Measurements from ENCODE around the gene RGS9.
"Not testable (repeated sequence)": the region's sequence is repeated elsewhere in the genome, so short reads cannot be mapped to it uniquely, and the experiment has no call there.

RGS9 gene

GRCh38 chr17:65193305-65193704 lies 56.1 kb downstream of the RGS9 start:
- Mint-ChIP-seq H3K4me1 (ENCODE audit: low read depth) (peaks cover 8% of the 10 kb centered on the region), H3K27ac (no peak overlapping the region), H3K4me3 (no peak overlapping the region), H3K27me3 (ENCODE audit: low read depth) (no peaks in the 10 kb centered on the region), H3K36me3 (ENCODE audit: low read depth) (no peaks in the 10 kb centered on the region), H3K9me3 (no peaks in the 10 kb centered on the region)

DNA sequence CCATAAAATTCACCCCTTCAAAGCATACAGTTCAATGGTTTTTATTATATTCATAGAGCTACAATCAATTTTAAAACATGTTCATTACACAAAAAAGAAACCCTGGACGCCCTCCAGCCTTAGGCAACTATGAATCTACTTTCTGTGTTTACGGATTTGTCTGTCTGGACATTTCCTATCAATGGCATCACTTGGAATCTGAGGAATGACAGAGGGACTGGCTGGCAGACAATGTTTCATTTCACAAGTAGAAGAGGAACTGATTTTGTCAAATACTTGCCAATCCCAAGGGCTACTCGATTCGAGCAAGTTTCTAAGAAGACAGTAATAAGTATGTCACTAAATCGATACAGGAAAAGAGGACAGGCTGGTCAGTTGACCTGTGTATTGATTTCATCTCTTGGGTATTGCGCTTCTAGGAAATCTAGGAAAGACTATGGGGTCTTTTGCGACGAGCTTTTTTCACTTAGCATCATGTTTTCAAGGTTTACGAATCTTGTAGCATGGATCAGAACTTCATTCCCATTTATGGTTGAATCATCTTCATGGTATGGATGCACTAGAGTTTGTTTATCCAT lies 56.6 kb downstream of the RGS9 start:
- peaks cover 13% of the 10 kb centered on the region for H3K4me1 Mint-ChIP-seq (ENCODE audit: low read depth)
- no peaks in the 10 kb centered on the region for H3K27me3 Mint-ChIP-seq (ENCODE audit: low read depth)
- no peaks in the 10 kb centered on the region for H3K9me3 Mint-ChIP-seq
- no peak overlapping the region for H3K27ac Mint-ChIP-seq
- H3K4me3 Mint-ChIP-seq: no peak overlapping the region
- no peaks in the 10 kb centered on the region for H3K36me3 Mint-ChIP-seq (ENCODE audit: low read depth)

DNA sequence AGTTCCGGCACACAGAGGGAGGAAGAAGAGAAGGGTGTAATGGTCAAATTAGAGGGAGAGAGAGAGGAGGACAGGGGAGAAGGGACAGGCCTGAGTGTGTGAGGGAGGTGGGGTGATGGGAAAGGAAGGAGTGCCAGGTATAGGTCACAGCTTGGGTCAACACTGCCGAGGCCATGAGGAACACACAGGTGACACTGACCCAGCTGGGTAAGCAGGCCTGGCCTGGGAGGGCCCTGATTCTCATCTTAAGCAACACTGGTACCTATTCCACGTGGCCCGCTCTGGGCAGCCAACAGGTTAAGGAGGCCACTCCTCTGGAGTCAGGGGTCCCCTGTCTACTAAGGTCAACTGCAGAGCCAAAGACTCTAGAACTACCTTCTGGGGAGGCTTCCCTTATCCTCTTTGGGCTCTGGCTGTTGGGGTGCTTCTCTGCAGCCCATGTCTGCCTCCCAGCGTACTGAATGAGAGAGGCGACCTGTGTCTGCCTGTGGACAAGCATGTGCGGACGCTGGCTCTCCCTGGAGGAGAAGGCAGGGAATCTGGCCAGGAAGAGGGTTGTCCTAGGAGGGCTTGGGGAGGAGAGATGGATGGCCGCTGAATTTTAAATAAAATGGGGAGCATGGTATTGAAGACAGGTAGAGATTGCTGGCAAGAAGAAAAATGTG lies 57.6 kb downstream of the RGS9 start:
- H3K36me3 Mint-ChIP-seq (ENCODE audit: low read depth): no peaks in the 10 kb centered on the region
- peaks cover 14% of the 10 kb centered on the region for H3K4me1 Mint-ChIP-seq (ENCODE audit: low read depth)
- H3K4me3 Mint-ChIP-seq: no peak overlapping the region

GRCh38 chr17:65195716-65196115 lies 58.5 kb downstream of the RGS9 start:
- H3K9me3 Mint-ChIP-seq: no peaks in the 10 kb centered on the region
- H3K36me3 Mint-ChIP-seq (ENCODE audit: low read depth): no peaks in the 10 kb centered on the region
- peaks cover 1% of the 10 kb centered on the region for H3K27me3 Mint-ChIP-seq (ENCODE audit: low read depth)
- H3K4me3 Mint-ChIP-seq: no peak overlapping the region
- peaks cover 14% of the 10 kb centered on the region for H3K4me1 Mint-ChIP-seq (ENCODE audit: low read depth)
- no peak overlapping the region for H3K27ac Mint-ChIP-seq

More for the DNA sequence above, 57.6 kb downstream of the RGS9 start:
- Mint-ChIP-seq H3K27me3 (ENCODE audit: low read depth) (no peaks in the 10 kb centered on the region), H3K27ac (no peak overlapping the region), H3K9me3 (no peaks in the 10 kb centered on the region)

- Mint-ChIP-seq H3K27ac (no peak overlapping the region), H3K27me3 (ENCODE audit: low read depth) (peaks cover 10% of the 10 kb centered on the region), H3K9me3 (no peaks in the 10 kb centered on the region), H3K4me3 (no peak overlapping the region), H3K36me3 (ENCODE audit: low read depth) (no peaks in the 10 kb centered on the region), H3K4me1 (ENCODE audit: low read depth) (peaks cover 14% of the 10 kb centered on the region)
Measured at GRCh38 chr17:65196617-65197016, 59.4 kb downstream of the RGS9 start.

GRCh38 chr17:65197201-65197600 lies 60.0 kb downstream of the RGS9 start:
- Mint-ChIP-seq H3K4me1 (ENCODE audit: low read depth) (peaks cover 8% of the 10 kb centered on the region), H3K4me3 (no peak overlapping the region), H3K36me3 (ENCODE audit: low read depth) (no peaks in the 10 kb centered on the region), H3K27ac (no peak overlapping the region), H3K27me3 (ENCODE audit: low read depth) (peaks cover 11% of the 10 kb centered on the region), H3K9me3 (no peaks in the 10 kb centered on the region)

GRCh38 chr17:65198653-65199382 lies 61.6 kb downstream of the RGS9 start:
- no peak overlapping the region for H3K27ac Mint-ChIP-seq
- H3K36me3 Mint-ChIP-seq (ENCODE audit: low read depth): no peaks in the 10 kb centered on the region
- no peak overlapping the region for H3K4me3 Mint-ChIP-seq
- H3K9me3 Mint-ChIP-seq: no peaks in the 10 kb centered on the region
- H3K4me1 Mint-ChIP-seq (ENCODE audit: low read depth): peaks cover 6% of the 10 kb centered on the region
- peaks cover 11% of the 10 kb centered on the region for H3K27me3 Mint-ChIP-seq (ENCODE audit: low read depth)

- no peak overlapping the region for H3K27ac Mint-ChIP-seq
- no peaks in the 10 kb centered on the region for H3K9me3 Mint-ChIP-seq
- H3K4me1 Mint-ChIP-seq (ENCODE audit: low read depth): peaks cover 5% of the 10 kb centered on the region
- no peaks in the 10 kb centered on the region for H3K36me3 Mint-ChIP-seq (ENCODE audit: low read depth)
- H3K27me3 Mint-ChIP-seq (ENCODE audit: low read depth): peaks cover 11% of the 10 kb centered on the region
- H3K4me3 Mint-ChIP-seq: no peak overlapping the region
Measured at GRCh38 chr17:65201331-65201730, 64.2 kb downstream of the RGS9 start.

- H3K27ac Mint-ChIP-seq: no peak overlapping the region
- H3K36me3 Mint-ChIP-seq (ENCODE audit: low read depth): no peaks in the 10 kb centered on the region
- no peak overlapping the region for H3K4me3 Mint-ChIP-seq
- H3K4me1 Mint-ChIP-seq (ENCODE audit: low read depth): peaks cover 5% of the 10 kb centered on the region
- peaks cover 17% of the 10 kb centered on the region for H3K27me3 Mint-ChIP-seq (ENCODE audit: low read depth)
- H3K9me3 Mint-ChIP-seq: no peaks in the 10 kb centered on the region
Measured at GRCh38 chr17:65202844-65203571, 65.8 kb downstream of the RGS9 start.

- H3K4me3 Mint-ChIP-seq: no peak overlapping the region
- no peaks in the 10 kb centered on the region for H3K9me3 Mint-ChIP-seq
- H3K27me3 Mint-ChIP-seq (ENCODE audit: low read depth): peaks cover 17% of the 10 kb centered on the region
- no peak overlapping the region for H3K27ac Mint-ChIP-seq
- H3K36me3 Mint-ChIP-seq (ENCODE audit: low read depth): no peaks in the 10 kb centered on the region
- no peaks in the 10 kb centered on the region for H3K4me1 Mint-ChIP-seq (ENCODE audit: low read depth)
Measured at GRCh38 chr17:65204001-65204400, 66.8 kb downstream of the RGS9 start.

DNA sequence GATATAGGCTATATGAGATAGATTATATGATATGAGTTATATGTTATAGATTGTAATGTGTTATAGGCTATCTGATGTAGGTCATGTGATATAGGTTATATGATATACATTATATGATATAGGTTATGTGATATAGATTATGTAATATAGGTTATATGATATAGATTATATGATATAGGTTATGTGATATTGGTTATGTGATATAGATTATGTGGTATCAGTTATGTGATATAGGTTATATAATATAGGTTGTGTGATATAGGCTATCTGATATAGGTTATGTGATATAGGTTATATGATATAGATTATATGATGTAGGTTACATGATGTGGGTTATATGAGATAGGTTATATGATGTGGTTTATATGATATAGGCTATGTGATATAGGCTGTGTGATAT lies 68.5 kb downstream of the RGS9 start:
- H3K9me3 Mint-ChIP-seq: no peaks in the 10 kb centered on the region
- H3K36me3 Mint-ChIP-seq (ENCODE audit: low read depth): no peaks in the 10 kb centered on the region
- no peak overlapping the region for H3K4me3 Mint-ChIP-seq
- H3K27ac Mint-ChIP-seq: no peak overlapping the region
- H3K4me1 Mint-ChIP-seq (ENCODE audit: low read depth): no peaks in the 10 kb centered on the region
- H3K27me3 Mint-ChIP-seq (ENCODE audit: low read depth): peaks cover 17% of the 10 kb centered on the region

DNA sequence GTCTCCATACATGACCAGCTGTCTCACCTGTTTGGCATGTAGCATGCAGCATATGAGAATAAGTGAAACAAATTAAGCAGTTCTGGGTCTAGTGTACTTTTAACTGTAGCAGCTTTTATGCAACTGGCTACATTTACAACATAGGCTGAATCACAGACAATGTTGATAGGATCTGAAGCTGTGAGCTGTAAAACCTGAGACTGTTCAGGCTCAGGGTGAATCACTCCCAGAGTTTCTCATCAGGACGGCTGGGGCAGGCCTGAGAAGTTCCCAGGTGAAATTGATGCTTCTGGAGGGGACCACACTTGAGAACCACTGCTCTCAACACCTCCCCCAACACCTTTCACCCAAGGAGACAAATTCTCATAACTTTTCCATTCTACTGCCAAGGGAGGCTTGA lies 70.3 kb downstream of the RGS9 start:
- not testable (repeated sequence) for H3K4me3 Mint-ChIP-seq; H3K9me3 Mint-ChIP-seq; H3K4me1 Mint-ChIP-seq (ENCODE audit: low read depth); H3K27ac Mint-ChIP-seq; H3K36me3 Mint-ChIP-seq (ENCODE audit: low read depth)
- peaks cover 20% of the 10 kb centered on the region for H3K27me3 Mint-ChIP-seq (ENCODE audit: low read depth)

- H3K27ac Mint-ChIP-seq: no peak overlapping the region
- no peak overlapping the region for H3K4me3 Mint-ChIP-seq
- H3K9me3 Mint-ChIP-seq: no peaks in the 10 kb centered on the region
- peaks cover 27% of the 10 kb centered on the region for H3K27me3 Mint-ChIP-seq (ENCODE audit: low read depth)
- no peaks in the 10 kb centered on the region for H3K36me3 Mint-ChIP-seq (ENCODE audit: low read depth)
- H3K4me1 Mint-ChIP-seq (ENCODE audit: low read depth): peaks cover 3% of the 10 kb centered on the region
Measured at GRCh38 chr17:65208717-65209116, 71.5 kb downstream of the RGS9 start.

DNA sequence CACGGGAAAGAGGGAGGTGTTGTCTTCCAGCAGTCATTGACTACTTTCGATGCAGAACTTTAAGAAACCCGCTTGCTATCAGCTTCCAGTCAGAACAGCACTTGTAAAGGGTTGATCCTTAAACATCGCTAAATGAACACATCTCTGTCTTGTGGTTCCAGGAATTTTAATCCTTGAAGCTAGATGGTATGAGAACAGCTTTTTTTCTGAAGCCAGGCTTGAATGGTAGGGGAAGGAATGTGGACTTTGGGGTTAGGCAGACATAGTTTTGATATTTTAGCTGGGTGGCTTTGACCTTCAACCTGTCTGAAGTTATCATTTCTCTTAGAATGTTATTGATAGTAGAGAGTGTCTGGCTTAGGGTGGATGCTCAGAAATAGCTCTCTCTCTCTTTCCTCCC lies 81.1 kb downstream of the RGS9 start:
- no peak overlapping the region for H3K4me3 Mint-ChIP-seq
- H3K4me1 Mint-ChIP-seq (ENCODE audit: low read depth): no peaks in the 10 kb centered on the region
- no peaks in the 10 kb centered on the region for H3K36me3 Mint-ChIP-seq (ENCODE audit: low read depth)
- H3K27ac Mint-ChIP-seq: no peak overlapping the region
- no peaks in the 10 kb centered on the region for H3K9me3 Mint-ChIP-seq
- H3K27me3 Mint-ChIP-seq (ENCODE audit: low read depth): peaks cover 33% of the 10 kb centered on the region

- Mint-ChIP-seq H3K4me3 (no peak overlapping the region), H3K27ac (no peak overlapping the region), H3K27me3 (ENCODE audit: low read depth) (peaks cover 27% of the 10 kb centered on the region), H3K36me3 (ENCODE audit: low read depth) (no peaks in the 10 kb centered on the region), H3K9me3 (no peaks in the 10 kb centered on the region), H3K4me1 (ENCODE audit: low read depth) (no peaks in the 10 kb centered on the region)
Measured at GRCh38 chr17:65219124-65219523, 82.0 kb downstream of the RGS9 start.
